ENCODE results near the gene REXO1.

The REXO1 gene

GRCh38 chr19:1860042-1860775 lies 11.9 kb upstream of the REXO1 start:
- peak; percentile 80 for DNase-seq

- no peak for DNase-seq
Observed at GRCh38 chr19:1859331-1859781, 11.1 kb upstream of the REXO1 start.

GRCh38 chr19:1858412-1859081 lies 10.3 kb upstream of the REXO1 start:
- DNase-seq: no peak

- DNase-seq: no peak
Observed at GRCh38 chr19:1857648-1858326, 9.5 kb upstream of the REXO1 start.

- peak; percentile 75 for DNase-seq
Observed at GRCh38 chr19:1856698-1857603, 8.7 kb upstream of the REXO1 start.

- peak; percentile 84 for DNase-seq
Observed at GRCh38 chr19:1856345-1856697, 8.0 kb upstream of the REXO1 start.

GRCh38 chr19:1855828-1856255 lies 7.6 kb upstream of the REXO1 start:
- DNase-seq: peak; percentile 75

- DNase-seq: peak; percentile 86
Observed at GRCh38 chr19:1855040-1855827, 7.0 kb upstream of the REXO1 start.

GRCh38 chr19:1854542-1855039 lies 6.3 kb upstream of the REXO1 start:
- no peak for DNase-seq

- no peak for DNase-seq
Observed at GRCh38 chr19:1854039-1854541, 5.8 kb upstream of the REXO1 start.

GRCh38 chr19:1853295-1854038 lies 5.2 kb upstream of the REXO1 start:
- DNase-seq: peak; percentile 70

- DNase-seq: no peak
Observed at GRCh38 chr19:1852581-1853128, 4.4 kb upstream of the REXO1 start.

- peak; percentile 80 for DNase-seq
Observed at GRCh38 chr19:1851654-1852580, 3.6 kb upstream of the REXO1 start.

GRCh38 chr19:1850809-1851653 lies 2.7 kb upstream of the REXO1 start:
- DNase-seq: no peak

- DNase-seq: no peak
Observed at GRCh38 chr19:1849886-1850398, 1.7 kb upstream of the REXO1 start.

GRCh38 chr19:1849132-1849474 lies 820 bp upstream of the REXO1 start:
- no peak for DNase-seq

- DNase-seq: peak; percentile 19
Observed at GRCh38 chr19:1847684-1848398, 442 bp downstream of the REXO1 start.

GRCh38 chr19:1847348-1847683 lies 967 bp downstream of the REXO1 start:
- DNase-seq: no peak

Data from retina (tissue), 1 donor.